HT-29 (cell line): ENCODE results near the gene R3HCC1L. TPM values are rescaled to one million over a fixed set of nuclear protein-coding genes. Genes with fewer than 3 reads are reported as not detected.

Experiments
- DNase-seq: peaks from one replicate; pipeline ENCODE4 v3.0.0-alpha.2; 2015; ENCODE audit warnings: low spot score
- total RNA-seq: library from RNA; depleted of rRNA; stranded (reverse); fragments of >200 nt; shearing (Covaris generic); gene quantifications from 2 replicates; pipeline ENCODE4 v1.2.3, GENCODE V29; 2014

The R3HCC1L gene
- total RNA-seq, 1 experiment from 2014 or later: 5.7 TPM

GRCh38 chr10:98231417-98231816 lies 97.0 kb downstream of the R3HCC1L start:
- no peak for DNase-seq

GRCh38 chr10:98235846-98236245 lies 101.4 kb downstream of the R3HCC1L start:
- DNase-seq: no peak

- DNase-seq: no peak
Observed at GRCh38 chr10:98236862-98237261, 102.4 kb downstream of the R3HCC1L start.

- no peak for DNase-seq
Observed at GRCh38 chr10:98238391-98238790, 103.9 kb downstream of the R3HCC1L start.

- DNase-seq: no peak
Observed at GRCh38 chr10:98240524-98240923, 106.1 kb downstream of the R3HCC1L start.

- peak; percentile 64 for DNase-seq
Observed at GRCh38 chr10:98242823-98243222, 108.4 kb downstream of the R3HCC1L start.

- no peak for DNase-seq
Observed at GRCh38 chr10:98244141-98244540, 109.7 kb downstream of the R3HCC1L start.

GRCh38 chr10:98244586-98244985 lies 110.1 kb downstream of the R3HCC1L start:
- no peak for DNase-seq

GRCh38 chr10:98246911-98247805 lies 112.7 kb downstream of the R3HCC1L start:
- no peak for DNase-seq

- no peak for DNase-seq
Observed at GRCh38 chr10:98248018-98248417, 113.6 kb downstream of the R3HCC1L start.

- DNase-seq: no peak
Observed at GRCh38 chr10:98249134-98249533, 114.7 kb downstream of the R3HCC1L start.

GRCh38 chr10:98251399-98251798 lies 116.9 kb downstream of the R3HCC1L start:
- DNase-seq: no peak

- DNase-seq: no peak
Observed at GRCh38 chr10:98252464-98252863, 118.0 kb downstream of the R3HCC1L start.

GRCh38 chr10:98253499-98253898 lies 119.0 kb downstream of the R3HCC1L start:
- no peak for DNase-seq

- no peak for DNase-seq
Observed at GRCh38 chr10:98254234-98254974, 119.9 kb downstream of the R3HCC1L start.

- no peak for DNase-seq
Observed at GRCh38 chr10:98255146-98255877, 120.9 kb downstream of the R3HCC1L start.

GRCh38 chr10:98256692-98257091 lies 122.2 kb downstream of the R3HCC1L start:
- no peak for DNase-seq

GRCh38 chr10:98257198-98257597 lies 122.7 kb downstream of the R3HCC1L start:
- DNase-seq: no peak

- no peak for DNase-seq
Observed at GRCh38 chr10:98257961-98258360, 123.5 kb downstream of the R3HCC1L start.

- DNase-seq: peak; percentile 67
Observed at GRCh38 chr10:98258683-98259454, 124.4 kb downstream of the R3HCC1L start.

GRCh38 chr10:98259606-98260315 lies 125.3 kb downstream of the R3HCC1L start:
- DNase-seq: peak; percentile 78
